Smooth muscle cell (in vitro differentiated cells): ENCODE data around the gene PLOD1. TPM values are rescaled to one million over a fixed set of nuclear protein-coding genes. Genes with fewer than 3 reads are reported as not detected.

Source experiments
- DNase-seq: peaks from one replicate; lab custom pipeline; 2025; ENCODE audit not compliant: unreplicated experiment; lab: John Stamatoyannopoulos, UW
- H2AFZ ChIP-seq: fragments of 200-600 bp; sonication (generic); 2 replicates; pipeline ENCODE4 v1.6.0; 2016; ENCODE audit warnings: antibody characterized with exemption, low read depth, mild to moderate bottlenecking
- H3F3A ChIP-seq: fragments of 200-600 bp; sonication (generic); 2 replicates; pipeline ENCODE4 v1.6.0; 2017; ENCODE audit warnings: antibody characterized with exemption, low read depth
- H3K27ac ChIP-seq: fragments of 200-600 bp; sonication (generic); 2 replicates; pipeline ENCODE4 v1.5.1; 2016; ENCODE audit warnings: low read depth, mild to moderate bottlenecking
- H3K27me3 ChIP-seq: fragments of 200-600 bp; sonication (generic); 2 replicates; pipeline ENCODE4 v1.6.1; 2016; ENCODE audit warnings: low read depth, mild to moderate bottlenecking
- H3K36me3 ChIP-seq: fragments of 200-600 bp; sonication (generic); 2 replicates; pipeline ENCODE4 v1.5.1; 2016; ENCODE audit warnings: low read depth
- H3K4me1 ChIP-seq: fragments of 200-600 bp; sonication (generic); 2 replicates; pipeline ENCODE4 v1.5.1; 2016; ENCODE audit warnings: low read depth
- H3K4me2 ChIP-seq: fragments of 200-600 bp; sonication (generic); 2 replicates; pipeline ENCODE4 v1.6.0; 2016; ENCODE audit warnings: mild to moderate bottlenecking
- H3K4me3 ChIP-seq: fragments of 200-600 bp; sonication (generic); 2 replicates; pipeline ENCODE4 v1.5.1; 2016; ENCODE audit warnings: mild to moderate bottlenecking
- H3K79me2 ChIP-seq: fragments of 200-600 bp; sonication (generic); 2 replicates; pipeline ENCODE4 v1.6.0; 2016; ENCODE audit warnings: low read depth, mild to moderate bottlenecking
- H3K9ac ChIP-seq: fragments of 200-600 bp; sonication (generic); 2 replicates; pipeline ENCODE4 v1.6.0; 2016; ENCODE audit warnings: low read depth
- H3K9me3 ChIP-seq: fragments of 200-600 bp; sonication (generic); replicated peaks from 2 replicates; pipeline ENCODE4 v1.5.1; 2016; ENCODE audit warnings: low read depth
- H4K20me1 ChIP-seq: fragments of 200-600 bp; sonication (generic); 2 replicates; pipeline ENCODE4 v1.6.0; 2016; ENCODE audit warnings: low read depth
- WGBS: methylation state at CpG from one replicate; pipeline ENCODE4 v1.1.7; 2016; ENCODE audit warnings: low lambda C conversion rate; 5-methylcytosine and 5-hydroxymethylcytosine counted together
- polyA plus RNA-seq: library from polyadenylated mRNA; unstranded; fragments of >200 nt; fragmentation: Nextera tagmentation; extraction: Ambion mirVana; gene quantifications from 2 replicates; pipeline ENCODE4 v1.2.1, GENCODE V29; 2016
- total RNA-seq: library from RNA; depleted of rRNA; stranded (reverse); fragments of >200 nt; gene quantifications from 2 replicates; pipeline ENCODE4 v1.2.3, GENCODE V29; 2014
- TF ChIP-seq, protein P1 (sequence below): fragments of 200-600 bp; sonication (generic); IDR thresholded peaks from 2 replicates; pipeline ENCODE4 v1.5.1; 2017; ENCODE audit warnings: borderline replicate concordance, mild to moderate bottlenecking, antibody characterized with exemption; ENCODE audit not compliant: insufficient read depth, poor library complexity, severe bottlenecking

The PLOD1 gene
- total and polyA plus RNA-seq, 2 experiments from 2014 or later = 292 to 559 TPM

DNA sequence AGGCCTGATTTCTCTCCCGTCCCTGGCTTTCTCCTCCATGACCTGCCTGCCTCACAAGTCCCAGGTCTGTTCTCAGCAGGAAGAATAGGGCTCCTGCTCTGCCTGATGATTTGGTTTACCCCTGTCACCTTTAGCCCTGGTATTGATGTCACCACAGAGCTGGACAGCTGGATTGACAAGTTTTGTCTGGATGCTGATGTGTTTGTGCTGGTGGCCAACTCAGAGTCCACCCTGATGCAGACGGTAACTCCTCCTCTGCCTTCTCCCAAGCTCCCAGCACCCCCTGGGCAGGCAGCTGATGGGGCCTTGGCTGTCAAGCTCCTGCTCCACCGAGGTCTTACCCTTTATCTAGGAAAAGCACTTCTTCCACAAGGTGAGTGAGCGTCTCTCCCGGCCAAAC, 64.1 kb downstream of the PLOD1 start:
- no peaks in the 10 kb centered on the region for H3K79me2 ChIP-seq
- H3K36me3 ChIP-seq = peaks cover 15% of the 10 kb centered on the region
- no peak for DNase-seq
- H3K9me3 ChIP-seq = no peaks in the 10 kb centered on the region
- no peak overlapping the region for H3K9ac ChIP-seq
- WGBS = 88% methylated on average over 5 of the region's 5 CpGs
- H3F3A ChIP-seq = no peaks in the 10 kb centered on the region
- H3K4me3 ChIP-seq = no peak overlapping the region
- no peak overlapping the region for H3K4me2 ChIP-seq
- TF ChIP-seq, protein P1, sequence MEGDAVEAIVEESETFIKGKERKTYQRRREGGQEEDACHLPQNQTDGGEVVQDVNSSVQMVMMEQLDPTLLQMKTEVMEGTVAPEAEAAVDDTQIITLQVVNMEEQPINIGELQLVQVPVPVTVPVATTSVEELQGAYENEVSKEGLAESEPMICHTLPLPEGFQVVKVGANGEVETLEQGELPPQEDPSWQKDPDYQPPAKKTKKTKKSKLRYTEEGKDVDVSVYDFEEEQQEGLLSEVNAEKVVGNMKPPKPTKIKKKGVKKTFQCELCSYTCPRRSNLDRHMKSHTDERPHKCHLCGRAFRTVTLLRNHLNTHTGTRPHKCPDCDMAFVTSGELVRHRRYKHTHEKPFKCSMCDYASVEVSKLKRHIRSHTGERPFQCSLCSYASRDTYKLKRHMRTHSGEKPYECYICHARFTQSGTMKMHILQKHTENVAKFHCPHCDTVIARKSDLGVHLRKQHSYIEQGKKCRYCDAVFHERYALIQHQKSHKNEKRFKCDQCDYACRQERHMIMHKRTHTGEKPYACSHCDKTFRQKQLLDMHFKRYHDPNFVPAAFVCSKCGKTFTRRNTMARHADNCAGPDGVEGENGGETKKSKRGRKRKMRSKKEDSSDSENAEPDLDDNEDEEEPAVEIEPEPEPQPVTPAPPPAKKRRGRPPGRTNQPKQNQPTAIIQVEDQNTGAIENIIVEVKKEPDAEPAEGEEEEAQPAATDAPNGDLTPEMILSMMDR = no peak
- H3K27ac ChIP-seq = no peak overlapping the region
- no peak overlapping the region for H2AFZ ChIP-seq
- no peaks in the 10 kb centered on the region for H4K20me1 ChIP-seq
- H3K4me1 ChIP-seq = no peaks in the 10 kb centered on the region
- no peaks in the 10 kb centered on the region for H3K27me3 ChIP-seq

DNA sequence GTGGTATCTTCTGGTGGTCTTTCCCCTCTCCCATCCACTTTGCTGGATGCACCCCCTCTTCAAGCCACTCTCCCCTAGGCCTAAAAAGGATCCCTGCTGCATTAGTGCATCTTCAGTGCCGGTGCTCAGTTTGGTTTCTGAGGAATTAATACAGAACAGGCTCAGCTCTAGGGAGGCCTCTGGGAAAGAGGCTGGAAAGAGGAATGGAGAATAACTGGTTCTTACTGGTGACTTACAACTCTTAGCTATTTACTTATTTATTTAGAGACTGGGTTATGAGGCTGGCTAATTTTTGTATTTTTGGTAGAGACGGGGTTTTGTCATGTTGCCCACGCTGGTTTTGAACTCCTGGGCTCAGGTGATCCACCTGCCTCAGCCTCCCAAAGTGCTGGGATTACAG, 64.7 kb downstream of the PLOD1 start:
- Histone ChIP-seq H3K4me2 (no peak overlapping the region), H3K9ac (no peak overlapping the region), H3K4me3 (no peak overlapping the region), H4K20me1 (no peaks in the 10 kb centered on the region), H3K9me3 (no peaks in the 10 kb centered on the region), H3K27ac (no peak overlapping the region), H3K36me3 (peaks cover 20% of the 10 kb centered on the region), H3K27me3 (no peaks in the 10 kb centered on the region), H3K79me2 (no peaks in the 10 kb centered on the region), H3F3A (no peaks in the 10 kb centered on the region), H2AFZ (no peak overlapping the region), H3K4me1 (no peaks in the 10 kb centered on the region)
- 63% methylated on average over 3 of the region's 3 CpGs for whole genome bisulfite sequencing
- TF ChIP-seq, protein P1 = no peak
- no peak for DNase-seq

DNA sequence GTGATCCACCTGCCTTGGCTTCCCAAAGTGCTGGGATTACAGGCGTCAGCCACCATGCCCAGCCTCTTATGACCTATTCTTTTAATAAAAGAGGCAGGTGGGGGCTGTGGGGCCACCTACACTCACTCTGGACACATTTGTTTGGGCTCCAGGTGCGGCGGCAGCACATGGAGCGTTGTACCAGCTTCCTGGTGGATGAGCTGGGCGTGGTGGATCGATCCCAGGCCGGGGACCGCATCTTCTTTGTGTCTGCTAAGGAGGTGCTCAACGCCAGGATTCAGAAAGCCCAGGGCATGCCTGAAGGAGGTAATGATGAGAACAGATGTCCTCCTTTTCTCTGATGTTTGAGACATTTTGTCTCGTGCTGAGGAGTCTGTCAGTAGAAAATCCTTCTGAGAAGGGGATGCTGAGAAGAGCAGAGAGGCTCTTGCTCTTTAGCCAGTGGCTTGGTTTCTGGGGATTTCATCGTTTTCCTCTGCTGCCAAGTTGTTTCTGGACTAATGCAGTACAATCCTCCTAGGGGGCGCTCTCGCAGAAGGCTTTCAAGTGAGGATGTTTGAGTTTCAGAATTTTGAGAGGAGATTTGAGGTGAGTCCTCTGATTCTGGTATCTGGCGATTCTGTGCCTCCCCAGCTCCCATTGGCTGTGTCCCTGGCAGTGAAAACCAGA, 66.9 kb downstream of the PLOD1 start:
- Histone ChIP-seq H2AFZ (no peak overlapping the region), H3K27ac (no peak overlapping the region), H4K20me1 (no peaks in the 10 kb centered on the region), H3K9me3 (no peaks in the 10 kb centered on the region), H3K4me2 (no peak overlapping the region), H3K4me3 (no peak overlapping the region), H3K9ac (no peak overlapping the region), H3K27me3 (no peaks in the 10 kb centered on the region), H3F3A (no peaks in the 10 kb centered on the region), H3K4me1 (no peaks in the 10 kb centered on the region), H3K36me3 (peaks cover 25% of the 10 kb centered on the region), H3K79me2 (no peaks in the 10 kb centered on the region)
- no peak for DNase-seq
- TF ChIP-seq, protein P1 = peak; percentile 40
- 77% methylated on average over 14 of the region's 14 CpGs for WGBS

DNA sequence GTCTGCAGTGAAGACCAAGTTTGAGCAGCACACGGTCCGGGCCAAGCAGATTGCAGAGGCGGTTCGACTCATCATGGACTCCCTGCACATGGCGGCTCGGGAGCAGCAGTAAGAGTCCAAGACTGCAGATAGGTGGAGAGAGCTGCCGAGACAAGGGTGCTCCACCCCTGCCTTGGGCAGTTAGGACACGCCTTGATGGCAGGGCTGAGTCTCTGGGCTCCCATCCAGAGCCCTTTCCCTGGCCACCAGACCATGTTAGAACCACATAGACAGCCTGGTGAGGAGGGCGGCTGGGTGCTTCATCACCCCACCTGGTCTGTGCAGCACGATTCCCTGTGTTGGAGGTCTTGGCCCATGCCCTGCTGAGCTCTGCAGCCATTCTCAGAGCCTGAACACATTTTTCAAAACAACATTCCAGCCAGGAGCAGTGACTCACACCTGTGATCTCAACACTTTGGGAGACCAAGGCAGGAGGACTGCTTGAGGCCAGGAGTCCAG, 67.5 kb downstream of the PLOD1 start:
- no peak overlapping the region for H2AFZ ChIP-seq
- no peaks in the 10 kb centered on the region for H3K79me2 ChIP-seq
- DNase-seq = no peak
- H3K4me2 ChIP-seq = no peak overlapping the region
- H3K9me3 ChIP-seq = no peaks in the 10 kb centered on the region
- peaks cover 26% of the 10 kb centered on the region for H3K36me3 ChIP-seq
- no peaks in the 10 kb centered on the region for H3F3A ChIP-seq
- H3K27me3 ChIP-seq = no peaks in the 10 kb centered on the region
- H3K4me3 ChIP-seq = no peak overlapping the region
- TF ChIP-seq, protein P1 = no peak
- no peaks in the 10 kb centered on the region for H3K4me1 ChIP-seq
- H3K9ac ChIP-seq = no peak overlapping the region
- H4K20me1 ChIP-seq = no peaks in the 10 kb centered on the region
- no peak overlapping the region for H3K27ac ChIP-seq
- 92% methylated on average over 10 of the region's 10 CpGs for WGBS
